Measurements from ENCODE around the gene TOX2. TPM values are rescaled to one million over a fixed set of nuclear protein-coding genes. Genes with fewer than 3 reads are reported as not detected.

The TOX2 gene
- polyA plus RNA-seq, 3 donors = 0.39 to 0.56 (median 0.47) TPM

GRCh38 chr20:43963872-43964791, 49.5 kb downstream of the TOX2 start:
- Histone ChIP-seq H3K36me3 (replicated peaks in 1 of 2; ENCODE audit: control insufficient read depth in 1 of 2, insufficient read depth in 2 of 2, low read length in 2 of 2) (no peaks in the 10 kb centered on the region), H3K9me3 (replicated peaks in 1 of 2; ENCODE audit: control insufficient read depth in 1 of 2, insufficient read depth in 1 of 2, low read length in 2 of 2) (no peaks in the 10 kb centered on the region), H3K27ac (ENCODE audit: low read depth in 1 of 2, low read length in 2 of 2) (no peak overlapping the region), H2AFZ (ENCODE audit: insufficient read depth, low read depth, low read length, poor library complexity, severe bottlenecking) (no peak overlapping the region), H3K4me1 (ENCODE audit: control insufficient read depth in 1 of 2, insufficient read depth in 2 of 2, low read length in 2 of 2) (peaks cover 38% of the 10 kb centered on the region in 2 donors), H3K79me2 (ENCODE audit: insufficient read depth, low read length) (no peaks in the 10 kb centered on the region), H3K27me3 (ENCODE audit: control insufficient read depth in 2 of 2, insufficient read depth in 2 of 2, low read length in 2 of 2) (peaks cover 0 to 28% of the 10 kb centered on the region in 2 donors), H3K4me3 (replicated peaks in 1 of 3; ENCODE audit: low read depth in 2 of 3, low read length in 3 of 3) (peak overlapping the region in 1 of 3 experiments; percentile 15), H3K4me2 (replicated peaks; ENCODE audit: extremely low read depth, low read length, poor library complexity, severe bottlenecking) (peak overlapping the region; percentile 35), H3K9ac (ENCODE audit: insufficient read depth, low read length, poor library complexity, severe bottlenecking) (no peak overlapping the region), H4K20me1 (ENCODE audit: insufficient read depth, low read length) (no peaks in the 10 kb centered on the region)
- H3K4me1 Mint-ChIP-seq = peaks cover 42% of the 10 kb centered on the region
- peak overlapping the region in 5 of 7 donors; percentile 31 to 84 (median 67) for H3K27ac Mint-ChIP-seq
- peak overlapping the region in 1 of 2 donors; percentile 70 for H3K4me3 Mint-ChIP-seq
- peaks cover 3 to 6% of the 10 kb centered on the region in 2 donors for H3K36me3 Mint-ChIP-seq
- DNase-seq = peak; percentile 62 to 74 (median 69)
- no peak for TF ChIP-seq CTCF (IDR thresholded peaks at IDR 0.05)
- intact Hi-C loops (cut with micrococcal nuclease) = no loop called here
- H3K27me3 Mint-ChIP-seq (ENCODE audit: low read depth in 3 of 3) = peaks cover 11 to 21% (median 20%) of the 10 kb centered on the region in 3 donors
- peaks cover 0 to 2% (median 0%) of the 10 kb centered on the region in 7 donors for H3K9me3 Mint-ChIP-seq
- WGBS (ENCODE audit: insufficient coverage) = 0% methylated on average over 9 of the region's 10 CpGs

- H3K36me3 ChIP-seq (replicated peaks in 1 of 2; ENCODE audit: control insufficient read depth in 1 of 2, insufficient read depth in 2 of 2, low read length in 2 of 2) = no peaks in the 10 kb centered on the region
- WGBS (ENCODE audit: insufficient coverage) = 83% methylated on average over 1 of the region's 5 CpGs
- peaks cover 18 to 23% (median 22%) of the 10 kb centered on the region in 3 donors for H3K27me3 Mint-ChIP-seq (ENCODE audit: low read depth in 3 of 3)
- intact Hi-C loops (cut with micrococcal nuclease) = loop anchor here in 1 of 2 donors (5.0 kb wide), 1 partner anchor 41 kb away; no protein-coding TSS in a partner anchor
- H3K27ac Mint-ChIP-seq = no peak overlapping the region
- no peak overlapping the region for H3K4me2 ChIP-seq (replicated peaks; ENCODE audit: extremely low read depth, low read length, poor library complexity, severe bottlenecking)
- H4K20me1 ChIP-seq (ENCODE audit: insufficient read depth, low read length) = no peaks in the 10 kb centered on the region
- H3K9ac ChIP-seq (ENCODE audit: insufficient read depth, low read length, poor library complexity, severe bottlenecking) = no peak overlapping the region
- no peak overlapping the region for H3K27ac ChIP-seq (ENCODE audit: low read depth in 1 of 2, low read length in 2 of 2)
- no peaks in the 10 kb centered on the region for H3K9me3 ChIP-seq (replicated peaks in 1 of 2; ENCODE audit: control insufficient read depth in 1 of 2, insufficient read depth in 1 of 2, low read length in 2 of 2)
- H2AFZ ChIP-seq (ENCODE audit: insufficient read depth, low read depth, low read length, poor library complexity, severe bottlenecking) = no peak overlapping the region
- H3K9me3 Mint-ChIP-seq = no peaks in the 10 kb centered on the region
- H3K79me2 ChIP-seq (ENCODE audit: insufficient read depth, low read length) = no peaks in the 10 kb centered on the region
- no peak for TF ChIP-seq CTCF (IDR thresholded peaks at IDR 0.05)
- peaks cover 21% of the 10 kb centered on the region for H3K4me1 Mint-ChIP-seq
- H3K4me3 Mint-ChIP-seq = no peak overlapping the region
- no peak for DNase-seq
- peaks cover 2 to 27% of the 10 kb centered on the region in 2 donors for H3K27me3 ChIP-seq (ENCODE audit: control insufficient read depth in 2 of 2, insufficient read depth in 2 of 2, low read length in 2 of 2)
- no peaks in the 10 kb centered on the region for H3K36me3 Mint-ChIP-seq
- no peak overlapping the region for H3K4me3 ChIP-seq (replicated peaks in 1 of 3; ENCODE audit: low read depth in 2 of 3, low read length in 3 of 3)
- peaks cover 14 to 16% of the 10 kb centered on the region in 2 donors for H3K4me1 ChIP-seq (ENCODE audit: control insufficient read depth in 1 of 2, insufficient read depth in 2 of 2, low read length in 2 of 2)
Observed at GRCh38 chr20:43968341-43969000, 53.8 kb downstream of the TOX2 start.
